HG03342 (cell line): ENCODE results near the gene IRX4.
"Not testable (repeated sequence)": the region's sequence is repeated elsewhere in the genome, so short reads cannot be mapped to it uniquely, and the experiment has no call there.

ENCODE experiments used
- ATAC-seq: cut with Tn5 transposase; IDR thresholded peaks from one replicate; pipeline ENCODE4 v1.9.1; 2021; ENCODE audit warnings: mild to moderate bottlenecking, moderate library complexity; ENCODE audit not compliant: unreplicated experiment

IRX4 gene

GRCh38 chr5:1860949-1861348, 21.8 kb downstream of the IRX4 start:
- no peak for ATAC-seq

DNA sequence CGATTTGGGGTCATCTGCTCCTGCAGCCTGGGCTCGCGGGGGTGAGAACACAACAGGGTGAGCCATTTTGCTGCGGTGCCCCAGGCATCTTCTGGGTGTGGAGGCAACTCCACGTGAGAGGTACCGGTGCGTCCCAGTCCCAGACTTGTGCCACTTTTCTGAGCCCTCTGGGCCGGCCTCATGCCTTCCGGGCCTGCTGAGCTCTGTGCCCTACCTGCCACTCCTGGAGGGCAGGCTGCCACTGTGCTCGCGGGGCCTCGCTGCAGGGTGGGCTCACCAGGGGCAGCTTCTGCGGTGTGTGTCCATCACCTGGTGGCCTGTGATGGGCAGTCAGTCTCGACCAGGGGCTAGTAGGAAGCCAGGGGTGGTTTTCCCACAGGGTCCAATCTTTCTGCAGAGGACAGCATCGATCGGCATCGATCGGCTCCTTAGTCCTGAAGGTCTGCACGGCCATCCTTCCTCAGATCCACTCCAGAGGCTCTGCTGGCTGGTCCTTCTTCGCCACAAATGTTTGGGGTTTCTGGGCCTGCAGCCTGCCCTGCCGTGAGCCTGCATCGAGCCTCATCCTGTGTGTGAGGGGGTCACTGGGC, 22.6 kb downstream of the IRX4 start:
- ATAC-seq = no peak

GRCh38 chr5:1859099-1859498, 23.6 kb downstream of the IRX4 start:
- no peak for ATAC-seq

GRCh38 chr5:1858436-1858835, 24.3 kb downstream of the IRX4 start:
- no peak for ATAC-seq

GRCh38 chr5:1857256-1857600, 25.5 kb downstream of the IRX4 start:
- ATAC-seq = no peak

DNA sequence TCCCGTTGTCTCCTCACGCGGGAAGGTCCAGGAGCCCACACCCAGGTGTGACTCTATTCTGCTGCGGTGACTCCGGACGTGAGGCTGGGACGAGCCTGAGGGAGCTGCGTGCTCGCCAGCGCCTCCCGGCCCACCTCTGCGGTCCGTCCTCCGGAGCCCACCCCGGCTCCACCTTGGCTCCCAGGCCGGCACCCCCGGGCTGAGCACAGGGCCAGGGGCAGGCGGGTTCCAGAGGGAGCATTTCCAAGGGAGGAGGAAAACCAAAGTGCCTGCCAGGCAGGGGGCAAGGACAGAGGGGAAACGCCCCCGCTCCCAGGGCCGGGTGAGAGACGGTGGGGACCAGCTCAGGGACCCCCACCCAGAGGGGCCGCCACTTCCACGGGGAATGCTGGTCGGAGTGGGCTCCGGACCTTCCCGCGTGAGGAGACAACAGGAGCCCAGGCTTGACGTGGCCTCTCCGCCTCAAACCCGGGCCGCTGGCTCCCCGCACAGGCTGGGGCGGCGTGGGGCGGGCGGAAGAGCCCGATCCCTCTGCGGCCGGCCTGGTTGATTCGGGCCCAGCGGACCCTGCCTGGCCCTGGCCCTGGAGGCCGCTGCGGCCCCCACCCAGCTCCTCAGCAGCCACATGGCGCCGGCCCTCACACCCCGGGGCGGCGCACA, 26.0 kb downstream of the IRX4 start:
- no peak for ATAC-seq

DNA sequence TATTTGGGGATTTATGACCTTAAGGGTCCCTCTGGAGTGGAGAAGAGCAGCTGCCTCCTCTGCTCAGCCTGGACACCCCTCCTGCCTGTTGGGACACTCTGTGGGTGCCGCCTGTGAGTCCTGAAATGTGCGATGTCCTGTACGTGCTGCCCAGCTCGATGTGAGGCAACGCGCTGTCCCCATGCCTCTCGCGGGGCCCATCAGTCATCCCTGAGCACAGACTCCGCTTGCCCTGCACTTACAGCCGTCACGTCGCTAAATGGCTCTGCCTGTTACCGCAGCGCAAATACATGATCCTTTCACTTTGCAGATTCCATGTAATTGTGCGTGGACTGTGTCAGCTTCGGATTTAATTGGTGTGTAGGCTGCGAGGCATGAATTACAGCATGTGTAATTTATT, 27.1 kb downstream of the IRX4 start:
- no peak for ATAC-seq

GRCh38 chr5:1855075-1855474, 27.6 kb downstream of the IRX4 start:
- ATAC-seq = no peak

GRCh38 chr5:1853531-1853930, 29.2 kb downstream of the IRX4 start:
- no peak for ATAC-seq

DNA sequence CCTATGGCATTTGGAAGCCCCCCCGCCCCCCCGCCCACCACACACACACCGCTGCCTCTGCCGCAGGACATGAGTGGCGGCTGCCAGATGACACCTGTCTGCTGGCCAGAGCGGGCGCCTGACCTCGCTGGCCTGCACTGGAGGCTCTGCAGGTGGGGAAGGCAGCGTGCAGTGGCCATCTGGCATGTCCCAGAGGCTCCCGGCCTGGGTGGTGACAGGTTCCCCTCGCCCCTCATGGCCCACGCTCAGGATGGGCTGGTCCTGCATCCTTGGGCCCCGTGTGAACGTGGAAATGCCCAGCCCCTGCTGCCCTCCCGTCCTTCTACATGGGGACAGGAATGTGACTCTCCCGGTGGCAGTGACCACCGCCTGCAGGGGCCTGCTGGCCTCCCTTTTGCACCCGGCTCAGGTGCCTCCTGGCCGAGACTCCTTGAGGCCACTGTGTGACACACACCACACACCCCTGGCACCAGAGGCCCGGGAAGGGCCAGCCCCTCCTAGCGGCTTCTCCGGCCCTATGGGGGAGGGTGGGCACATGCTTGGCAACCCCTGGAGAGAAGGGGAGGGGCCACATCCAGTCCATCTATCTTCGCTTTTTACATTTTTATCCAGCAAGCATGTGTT, 30.3 kb downstream of the IRX4 start:
- ATAC-seq = no peak

- no peak for ATAC-seq
These were observed 31.3 kb downstream of the IRX4 start for GRCh38 chr5:1851290-1851934.

- ATAC-seq = no peak
These were observed 32.2 kb downstream of the IRX4 start for GRCh38 chr5:1850324-1851154.

DNA sequence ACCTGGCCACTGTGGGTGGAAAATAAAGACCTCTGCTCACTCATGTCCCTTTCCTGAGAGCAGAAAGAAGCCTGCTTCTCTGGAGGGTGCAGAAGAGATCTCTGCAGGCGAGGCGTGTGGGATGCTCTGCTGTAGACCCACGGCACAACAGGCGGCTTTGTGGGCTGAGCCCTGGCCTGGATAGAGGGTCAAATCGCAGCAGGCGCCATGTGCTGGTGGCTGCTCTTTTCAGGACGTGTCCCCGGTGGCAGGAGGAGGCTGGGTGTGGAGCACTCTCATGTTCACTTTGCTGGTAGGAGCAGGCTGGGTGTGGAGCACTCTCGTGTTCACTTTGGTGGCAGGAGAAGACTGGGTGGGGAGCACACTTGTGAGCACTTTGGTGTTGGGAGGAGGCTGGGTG, 35.1 kb downstream of the IRX4 start:
- ATAC-seq = no peak

GRCh38 chr5:1847056-1847455, 35.7 kb downstream of the IRX4 start:
- no peak for ATAC-seq

DNA sequence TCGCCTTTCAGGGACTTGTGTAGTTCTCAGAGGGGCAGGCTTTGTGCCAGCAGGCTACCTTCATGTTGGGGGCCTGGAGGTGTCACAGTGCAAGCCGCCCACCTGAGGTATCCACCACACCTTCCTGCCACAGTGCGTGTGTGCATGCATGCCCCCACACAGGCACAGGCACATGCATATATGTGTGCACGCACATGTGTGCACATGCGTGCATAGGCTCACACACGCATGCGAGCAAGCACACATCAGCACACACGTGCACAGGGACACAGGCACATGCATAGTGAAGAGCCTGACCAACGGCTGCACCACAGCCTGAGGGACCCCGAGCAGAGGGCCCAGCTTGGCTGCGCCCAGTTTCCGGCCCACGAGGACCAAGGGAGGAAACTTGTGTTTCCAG, 36.1 kb downstream of the IRX4 start:
- ATAC-seq = no peak

- no peak for ATAC-seq
These were observed 37.0 kb downstream of the IRX4 start for GRCh38 chr5:1845696-1846095.

- ATAC-seq = no peak
These were observed 37.9 kb downstream of the IRX4 start for GRCh38 chr5:1844708-1845436.

GRCh38 chr5:1843761-1844160, 39.0 kb downstream of the IRX4 start:
- not testable (repeated sequence) for ATAC-seq

GRCh38 chr5:1842004-1842819, 40.5 kb downstream of the IRX4 start:
- ATAC-seq = no peak
